CD4-positive, alpha-beta T cell (primary cell): ENCODE measurements around the gene OSBPL10. TPM values are rescaled to one million over a fixed set of nuclear protein-coding genes. Genes with fewer than 3 reads are reported as not detected.

Source experiments
- ATAC-seq: fragments of 200-7000 bp; cut with Tn5 transposase; one replicate; pipeline ENCODE4 v1.10.0; 2022; ENCODE audit warnings: mild to moderate bottlenecking; ENCODE audit not compliant: poor library complexity
- CTCF ChIA-PET: fragments of 350-600 bp; sonication (Branson Sonifier 250); formaldehyde crosslinking; loops from one replicate; lab custom pipeline; 2021; ENCODE audit warnings: antibody characterized with exemption, inconsistent platforms; lab: Charles Lee
- POLR2A ChIA-PET: fragments of 350-600 bp; sonication (Branson Sonifier 250); formaldehyde crosslinking; loops from one replicate; lab custom pipeline; 2021; ENCODE audit warnings: antibody characterized with exemption, inconsistent platforms; lab: Charles Lee
- DNase-seq, 14 experiments: peaks; one replicate each; pipeline ENCODE4 v3.0.0-alpha.2; 2013 to 2020; ENCODE audit warnings: mixed read lengths in 2 of 14
- H3K27ac ChIP-seq, 2 donors: one replicate each; pipeline versions ENCODE4 v1.5.1 to v1.7.0; 2013; ENCODE audit warnings: low read length in 2 of 2, low read depth in 1 of 2, mild to moderate bottlenecking in 1 of 2
- H3K27me3 ChIP-seq, 2 experiments: 1 replicate in 1 of 2; 2 replicates in 1 of 2; pipeline versions ENCODE4 v1.6.1 to v1.7.0; 2013; ENCODE audit warnings: low read length in 2 of 2, control low read depth in 1 of 2, mild to moderate bottlenecking in 1 of 2, moderate library complexity in 1 of 2; ENCODE audit not compliant: insufficient read depth in 2 of 2, control insufficient read depth in 1 of 2
- H3K36me3 ChIP-seq: one replicate; pipeline ENCODE4 v1.6.1; 2013; ENCODE audit warnings: low read length, control low read depth; ENCODE audit not compliant: insufficient read depth
- H3K4me1 ChIP-seq: one replicate; pipeline ENCODE4 v1.6.1; 2013; ENCODE audit warnings: low read length, control low read depth; ENCODE audit not compliant: insufficient read depth
- H3K4me3 ChIP-seq: one replicate; pipeline ENCODE4 v1.5.1; 2013; ENCODE audit warnings: mild to moderate bottlenecking, low read length, moderate library complexity
- H3K9me3 ChIP-seq, 2 experiments: 1 replicate in 1 of 2; 2 replicates in 1 of 2; pipeline versions ENCODE4 v1.6.1 to v1.7.0; 2013; ENCODE audit warnings: low read length in 2 of 2, mild to moderate bottlenecking in 2 of 2, control low read depth in 1 of 2, moderate library complexity in 1 of 2; ENCODE audit not compliant: control insufficient read depth in 1 of 2, insufficient read depth in 1 of 2
- H3K27ac Mint-ChIP-seq: one replicate; pipeline ENCODE4 v1.8.0; 2020; ENCODE audit warnings: mixed read lengths
- H3K27me3 Mint-ChIP-seq: one replicate; pipeline ENCODE4 v1.8.0; 2021; ENCODE audit warnings: mixed read lengths
- H3K36me3 Mint-ChIP-seq: one replicate; pipeline ENCODE4 v1.8.0; 2021; ENCODE audit warnings: low read depth, mixed read lengths
- H3K4me1 Mint-ChIP-seq: one replicate; pipeline ENCODE4 v1.8.0; 2021; ENCODE audit warnings: low read depth, mixed read lengths
- H3K4me3 Mint-ChIP-seq: one replicate; pipeline ENCODE4 v1.8.0; 2020; ENCODE audit warnings: mild to moderate bottlenecking, mixed read lengths
- H3K9me3 Mint-ChIP-seq: one replicate; pipeline ENCODE4 v1.8.0; 2020; ENCODE audit warnings: mixed read lengths
- intact Hi-C, 2 experiments: fragments of 100-400 bp; cut with DNase I in 1 of 2; cut with micrococcal nuclease in 1 of 2; formaldehyde crosslinking; loops; one replicate each; pipeline versions ENCODE4 v1.15.1 to v1.9.0; 2023 to 2025; cut with DNase I, micrococcal nuclease
- total RNA-seq, 174 experiments: library from RNA in 2 of 174; stranded (reverse) in 2 of 174; gene quantifications; one replicate each; pipeline ENCODE4 v1.2.3 and lab custom pipeline; 2021 to 2026
- TF ChIP-seq, protein P1 (sequence below): fragments of 200-600 bp; IDR thresholded peaks from one replicate; pipeline ENCODE4 v1.8.0; 2022; ENCODE audit warnings: antibody characterized with exemption, mild to moderate bottlenecking

OSBPL10 gene
- total RNA-seq, 2 experiments from 2014 or later = not detected

DNA sequence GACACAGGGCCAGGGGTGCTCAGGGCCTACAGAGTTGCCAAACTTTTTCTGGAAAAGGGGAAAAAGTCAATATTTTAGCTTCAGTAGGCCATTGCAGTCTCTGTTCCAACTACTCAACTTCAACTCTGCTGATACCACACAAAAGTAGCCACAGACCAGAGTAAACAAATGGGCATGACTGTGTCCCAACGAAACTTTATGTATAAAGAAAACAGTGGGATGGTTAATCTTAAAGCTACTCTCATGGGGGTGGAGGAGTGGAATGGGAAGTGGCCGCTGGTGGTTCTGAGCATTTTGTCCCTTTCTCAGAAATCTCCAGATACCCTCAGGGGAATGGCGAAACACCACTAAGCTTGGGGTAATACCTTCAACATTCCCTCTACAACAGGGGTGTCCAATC is 69.9 kb downstream of the OSBPL10 start:
- no peaks in the 10 kb centered on the region for H3K27me3 ChIP-seq
- intact Hi-C loops = no loop called here
- H3K9me3 Mint-ChIP-seq = no peaks in the 10 kb centered on the region
- no peaks in the 10 kb centered on the region for H3K36me3 Mint-ChIP-seq
- H3K9me3 ChIP-seq = no peaks in the 10 kb centered on the region
- no peaks in the 10 kb centered on the region for H3K4me1 ChIP-seq
- H3K36me3 ChIP-seq = no peaks in the 10 kb centered on the region
- ATAC-seq (no peak), DNase-seq (no peak)
- no peak overlapping the region for H3K4me3 ChIP-seq
- H3K4me3 Mint-ChIP-seq = no peak overlapping the region
- H3K4me1 Mint-ChIP-seq = peaks cover under 1% of the 10 kb centered on the region
- TF ChIP-seq, protein P1, sequence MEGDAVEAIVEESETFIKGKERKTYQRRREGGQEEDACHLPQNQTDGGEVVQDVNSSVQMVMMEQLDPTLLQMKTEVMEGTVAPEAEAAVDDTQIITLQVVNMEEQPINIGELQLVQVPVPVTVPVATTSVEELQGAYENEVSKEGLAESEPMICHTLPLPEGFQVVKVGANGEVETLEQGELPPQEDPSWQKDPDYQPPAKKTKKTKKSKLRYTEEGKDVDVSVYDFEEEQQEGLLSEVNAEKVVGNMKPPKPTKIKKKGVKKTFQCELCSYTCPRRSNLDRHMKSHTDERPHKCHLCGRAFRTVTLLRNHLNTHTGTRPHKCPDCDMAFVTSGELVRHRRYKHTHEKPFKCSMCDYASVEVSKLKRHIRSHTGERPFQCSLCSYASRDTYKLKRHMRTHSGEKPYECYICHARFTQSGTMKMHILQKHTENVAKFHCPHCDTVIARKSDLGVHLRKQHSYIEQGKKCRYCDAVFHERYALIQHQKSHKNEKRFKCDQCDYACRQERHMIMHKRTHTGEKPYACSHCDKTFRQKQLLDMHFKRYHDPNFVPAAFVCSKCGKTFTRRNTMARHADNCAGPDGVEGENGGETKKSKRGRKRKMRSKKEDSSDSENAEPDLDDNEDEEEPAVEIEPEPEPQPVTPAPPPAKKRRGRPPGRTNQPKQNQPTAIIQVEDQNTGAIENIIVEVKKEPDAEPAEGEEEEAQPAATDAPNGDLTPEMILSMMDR = no peak
- ChIA-PET POLR2A (no interaction called here), CTCF (interaction anchor here (0.6 kb wide), 1 partner anchor 32 kb away, joined by 5 read pairs; no protein-coding TSS in a partner anchor)
- H3K27me3 Mint-ChIP-seq = no peaks in the 10 kb centered on the region
- no peak overlapping the region for H3K27ac Mint-ChIP-seq
- no peak overlapping the region for H3K27ac ChIP-seq

DNA sequence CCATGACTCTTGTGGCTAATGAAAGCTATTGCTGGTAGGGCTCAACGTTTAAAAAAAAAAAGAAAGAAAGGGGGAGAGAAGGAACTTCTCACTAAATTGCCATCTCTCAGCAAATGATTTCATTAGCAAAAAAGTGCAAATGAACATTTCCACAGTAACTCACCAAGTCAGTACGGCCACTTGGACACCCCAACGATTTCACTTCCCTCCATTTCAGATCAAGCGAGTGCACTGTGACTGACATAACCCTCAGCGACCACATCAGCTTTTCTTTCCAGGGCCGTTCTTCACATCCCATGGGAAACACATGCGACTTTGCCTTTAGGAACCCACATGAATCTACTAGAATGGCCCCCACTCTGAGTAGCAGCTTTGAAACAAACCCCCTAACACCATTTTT is 71.6 kb downstream of the OSBPL10 start:
- no peak for ATAC-seq
- no peak overlapping the region for H3K4me3 Mint-ChIP-seq
- TF ChIP-seq, protein P1 = no peak
- Histone ChIP-seq H3K36me3 (no peaks in the 10 kb centered on the region), H3K4me1 (peaks cover 3% of the 10 kb centered on the region), H3K9me3 (no peaks in the 10 kb centered on the region), H3K4me3 (no peak overlapping the region), H3K27me3 (no peaks in the 10 kb centered on the region), H3K27ac (no peak overlapping the region)
- no peaks in the 10 kb centered on the region for H3K36me3 Mint-ChIP-seq
- ChIA-PET CTCF (no interaction called here), POLR2A (no interaction called here)
- no peaks in the 10 kb centered on the region for H3K9me3 Mint-ChIP-seq
- H3K4me1 Mint-ChIP-seq = peaks cover 2% of the 10 kb centered on the region
- no peaks in the 10 kb centered on the region for H3K27me3 Mint-ChIP-seq
- DNase-seq = no peak
- H3K27ac Mint-ChIP-seq = no peak overlapping the region
- intact Hi-C loops = no loop called here

DNA sequence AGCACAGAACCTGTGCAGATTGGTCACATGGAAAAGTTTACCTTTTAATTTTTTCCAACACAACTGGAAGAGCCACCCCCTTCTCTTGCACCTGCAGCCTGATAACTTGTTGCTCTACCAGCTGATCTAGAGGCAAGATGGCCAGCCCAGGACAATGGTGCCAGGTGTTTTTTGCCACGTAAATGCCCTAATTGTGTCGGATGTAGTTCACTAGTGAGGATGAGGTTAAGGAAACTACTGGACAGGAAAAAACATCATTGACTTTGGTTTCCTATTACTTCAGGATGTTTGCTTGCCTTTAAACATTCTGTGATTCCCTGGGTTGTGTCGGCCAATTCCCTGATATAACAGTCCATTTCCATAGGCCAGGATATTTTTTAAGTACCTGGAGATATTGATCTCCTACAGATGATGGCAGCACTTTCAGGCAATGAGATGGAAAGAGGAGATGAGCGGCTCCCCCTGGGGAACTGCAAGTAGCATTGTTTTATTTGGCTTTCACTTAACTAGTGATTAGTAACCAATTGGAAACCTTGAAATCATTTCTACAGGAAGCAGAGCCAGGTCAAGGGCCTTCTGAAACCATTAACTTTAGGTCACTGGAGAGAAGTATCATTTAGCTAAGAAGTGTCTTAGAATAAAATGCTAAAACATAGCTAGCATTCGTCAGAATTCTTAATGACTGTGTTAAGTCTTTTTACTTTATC is 72.5 kb downstream of the OSBPL10 start:
- DNase-seq = no peak
- no peaks in the 10 kb centered on the region for H3K9me3 ChIP-seq
- H3K4me1 ChIP-seq = peaks cover 4% of the 10 kb centered on the region
- ATAC-seq = no peak
- Mint-ChIP-seq H3K9me3 (no peaks in the 10 kb centered on the region), H3K36me3 (no peaks in the 10 kb centered on the region), H3K4me3 (no peak overlapping the region), H3K4me1 (peaks cover 10% of the 10 kb centered on the region), H3K27me3 (no peaks in the 10 kb centered on the region), H3K27ac (no peak overlapping the region)
- no peak overlapping the region for H3K4me3 ChIP-seq
- CTCF ChIA-PET = no interaction called here
- intact Hi-C loops = no loop called here
- no peaks in the 10 kb centered on the region for H3K36me3 ChIP-seq
- TF ChIP-seq, protein P1 = no peak
- H3K27me3 ChIP-seq = no peaks in the 10 kb centered on the region
- POLR2A ChIA-PET = no interaction called here
- H3K27ac ChIP-seq = no peak overlapping the region
